Renal cortical epithelial cell (primary cell): ENCODE measurements around the gene ARNT2. TPM values are rescaled to one million over a fixed set of nuclear protein-coding genes. Genes with fewer than 3 reads are reported as not detected.

ENCODE experiments used
- DNase-seq: peaks from one replicate; pipeline ENCODE4 v3.0.0-alpha.2; 2011; ENCODE audit warnings: low read depth
- total RNA-seq: library from RNA; depleted of rRNA; stranded (reverse); fragments of >200 nt; gene quantifications from 2 replicates; pipeline ENCODE4 v1.2.3, GENCODE V29; 2014

ARNT2 gene
- total RNA-seq, 1 donor from 2014 or later, result 20.8 TPM

- no peak for DNase-seq
Measured at GRCh38 chr15:80442728-80443403, 38.7 kb downstream of the ARNT2 start.

GRCh38 chr15:80444680-80445251 lies 40.6 kb downstream of the ARNT2 start:
- DNase-seq, result no peak

- DNase-seq, result no peak
Measured at GRCh38 chr15:80445300-80446041, 41.3 kb downstream of the ARNT2 start.

- DNase-seq, result no peak
Measured at GRCh38 chr15:80447077-80447476, 42.9 kb downstream of the ARNT2 start.

GRCh38 chr15:80449825-80450224 lies 45.6 kb downstream of the ARNT2 start:
- no peak for DNase-seq

GRCh38 chr15:80450811-80451321 lies 46.7 kb downstream of the ARNT2 start:
- DNase-seq, result peak; percentile 62

- DNase-seq, result peak; percentile 43
Measured at GRCh38 chr15:80452166-80452565, 48.0 kb downstream of the ARNT2 start.

GRCh38 chr15:80455051-80455648 lies 51.0 kb downstream of the ARNT2 start:
- DNase-seq, result no peak

GRCh38 chr15:80455668-80456442 lies 51.7 kb downstream of the ARNT2 start:
- DNase-seq, result peak; percentile 83

- DNase-seq, result no peak
Measured at GRCh38 chr15:80456517-80457492, 52.6 kb downstream of the ARNT2 start.

GRCh38 chr15:80457896-80458295 lies 53.7 kb downstream of the ARNT2 start:
- no peak for DNase-seq

- no peak for DNase-seq
Measured at GRCh38 chr15:80458580-80458979, 54.4 kb downstream of the ARNT2 start.

GRCh38 chr15:80459380-80459779 lies 55.2 kb downstream of the ARNT2 start:
- no peak for DNase-seq

GRCh38 chr15:80459818-80460217 lies 55.6 kb downstream of the ARNT2 start:
- no peak for DNase-seq

- no peak for DNase-seq
Measured at GRCh38 chr15:80461356-80462095, 57.3 kb downstream of the ARNT2 start.

- no peak for DNase-seq
Measured at GRCh38 chr15:80462111-80462510, 57.9 kb downstream of the ARNT2 start.

GRCh38 chr15:80462836-80463512 lies 58.8 kb downstream of the ARNT2 start:
- DNase-seq, result no peak

GRCh38 chr15:80464951-80465625 lies 60.9 kb downstream of the ARNT2 start:
- no peak for DNase-seq

- no peak for DNase-seq
Measured at GRCh38 chr15:80465626-80466005, 61.4 kb downstream of the ARNT2 start.
